Epithelial cell of proximal tubule (primary cell): ENCODE measurements around the gene CLEC20A. TPM values are rescaled to one million over a fixed set of nuclear protein-coding genes. Genes with fewer than 3 reads are reported as not detected.

Source experiments
- DNase-seq: peaks from one replicate; pipeline ENCODE4 v3.0.0-alpha.2; 2011; ENCODE audit warnings: low read depth
- H3K4me3 ChIP-seq: 2 replicates; pipeline ENCODE4 v1.5.1; 2011; ENCODE audit warnings: low read depth, mild to moderate bottlenecking, low read length
- total RNA-seq: library from RNA; depleted of rRNA; stranded (reverse); fragments of >200 nt; gene quantifications from 2 replicates; pipeline ENCODE4 v1.2.3, GENCODE V29; 2015
- TF ChIP-seq, protein P1 (sequence below): conservative IDR thresholded peaks from 2 replicates; pipeline ENCODE4 v1.5.1; 2012; ENCODE audit warnings: low read depth, mild to moderate bottlenecking, low read length

Gene CLEC20A
- total RNA-seq, 1 donor from 2014 or later, result not detected

GRCh38 chr1:178477841-178478240, 18.9 kb downstream of the CLEC20A start:
- DNase-seq, result no peak
- TF ChIP-seq, protein P1, sequence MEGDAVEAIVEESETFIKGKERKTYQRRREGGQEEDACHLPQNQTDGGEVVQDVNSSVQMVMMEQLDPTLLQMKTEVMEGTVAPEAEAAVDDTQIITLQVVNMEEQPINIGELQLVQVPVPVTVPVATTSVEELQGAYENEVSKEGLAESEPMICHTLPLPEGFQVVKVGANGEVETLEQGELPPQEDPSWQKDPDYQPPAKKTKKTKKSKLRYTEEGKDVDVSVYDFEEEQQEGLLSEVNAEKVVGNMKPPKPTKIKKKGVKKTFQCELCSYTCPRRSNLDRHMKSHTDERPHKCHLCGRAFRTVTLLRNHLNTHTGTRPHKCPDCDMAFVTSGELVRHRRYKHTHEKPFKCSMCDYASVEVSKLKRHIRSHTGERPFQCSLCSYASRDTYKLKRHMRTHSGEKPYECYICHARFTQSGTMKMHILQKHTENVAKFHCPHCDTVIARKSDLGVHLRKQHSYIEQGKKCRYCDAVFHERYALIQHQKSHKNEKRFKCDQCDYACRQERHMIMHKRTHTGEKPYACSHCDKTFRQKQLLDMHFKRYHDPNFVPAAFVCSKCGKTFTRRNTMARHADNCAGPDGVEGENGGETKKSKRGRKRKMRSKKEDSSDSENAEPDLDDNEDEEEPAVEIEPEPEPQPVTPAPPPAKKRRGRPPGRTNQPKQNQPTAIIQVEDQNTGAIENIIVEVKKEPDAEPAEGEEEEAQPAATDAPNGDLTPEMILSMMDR, result no peak
- H3K4me3 ChIP-seq, result no peak overlapping the region

DNA sequence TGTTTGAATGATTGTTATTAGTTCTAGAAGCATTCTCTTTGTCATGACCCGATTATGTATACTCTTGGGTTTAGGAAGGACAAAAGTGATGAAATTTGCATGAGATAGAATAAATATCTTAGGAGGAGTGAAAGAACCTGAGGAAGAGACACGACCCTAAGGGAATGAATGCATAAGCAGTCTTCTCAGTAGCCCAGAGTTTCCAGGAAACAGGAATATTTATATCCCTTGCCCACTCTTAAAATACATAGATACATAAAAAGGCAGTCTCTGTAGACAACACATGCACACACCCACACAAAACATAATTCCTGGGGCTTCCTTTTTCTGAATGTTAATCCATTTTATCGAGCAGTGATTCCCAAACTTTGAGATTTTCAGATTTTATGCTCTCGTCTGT, 19.4 kb downstream of the CLEC20A start:
- TF ChIP-seq, protein P1, result no peak
- DNase-seq, result no peak
- H3K4me3 ChIP-seq, result no peak overlapping the region

GRCh38 chr1:178472531-178472930, 24.2 kb downstream of the CLEC20A start:
- no peak overlapping the region for H3K4me3 ChIP-seq
- TF ChIP-seq, protein P1, result no peak
- no peak for DNase-seq

DNA sequence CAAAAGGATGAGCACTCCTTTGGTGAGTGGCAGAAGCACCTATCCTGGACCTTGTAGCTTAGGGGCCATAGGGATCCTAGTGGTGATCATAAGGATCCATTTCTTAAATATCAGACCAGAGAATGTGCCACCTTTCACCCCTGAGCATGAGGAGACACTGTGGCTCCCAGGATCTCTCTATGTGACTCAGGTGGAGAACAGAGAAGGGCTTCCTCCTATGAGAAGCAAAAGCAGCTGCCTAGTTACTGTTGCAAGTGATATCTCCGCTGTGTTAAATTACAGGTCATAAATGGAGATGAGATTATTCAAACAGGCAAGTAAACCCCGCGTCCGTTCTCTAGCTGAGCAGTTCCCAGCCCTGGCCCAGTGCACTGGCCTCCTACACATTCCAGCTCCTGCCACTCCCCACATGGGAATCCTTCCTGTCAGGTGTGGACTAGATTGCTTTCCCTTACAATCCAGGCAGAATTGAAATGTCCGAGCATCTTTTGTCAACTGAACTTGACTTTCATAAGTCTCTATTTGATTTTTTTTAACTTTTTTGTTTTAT, 26.3 kb downstream of the CLEC20A start:
- DNase-seq, result no peak
- no peak overlapping the region for H3K4me3 ChIP-seq
- TF ChIP-seq, protein P1, result no peak

DNA sequence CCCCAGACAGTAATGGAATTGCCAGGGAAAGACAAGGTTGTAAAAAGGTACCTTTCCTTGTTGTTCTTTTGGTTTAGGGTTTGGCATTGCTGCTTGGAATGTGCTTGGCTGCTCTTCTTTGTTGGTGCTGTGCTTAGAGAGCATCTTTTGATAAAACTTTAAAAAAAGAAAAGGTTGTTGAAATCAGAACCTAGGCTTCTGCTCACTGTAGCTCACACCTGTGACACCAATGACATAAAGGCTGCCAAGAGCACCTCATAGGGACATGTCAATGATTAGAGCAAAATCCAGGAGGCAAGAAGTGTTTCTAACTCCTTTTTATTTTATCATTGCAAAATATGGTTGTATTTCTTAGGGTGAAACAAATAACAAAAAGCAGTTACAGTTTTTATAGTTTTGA, 28.9 kb downstream of the CLEC20A start:
- TF ChIP-seq, protein P1, result no peak
- DNase-seq, result no peak
- no peak overlapping the region for H3K4me3 ChIP-seq

GRCh38 chr1:178465011-178465410, 31.8 kb downstream of the CLEC20A start:
- DNase-seq, result no peak

GRCh38 chr1:178464566-178464965, 32.2 kb downstream of the CLEC20A start:
- no peak for DNase-seq
- TF ChIP-seq, protein P1, result no peak
- no peak overlapping the region for H3K4me3 ChIP-seq

More at GRCh38 chr1:178465011-178465410, 31.8 kb downstream of the CLEC20A start:
- H3K4me3 ChIP-seq, result no peak overlapping the region
- TF ChIP-seq, protein P1, result no peak
